GM21717 (cell line): ENCODE measurements around the gene CD1D.
"Not testable (repeated sequence)": the region's sequence is repeated elsewhere in the genome, so short reads cannot be mapped to it uniquely, and the experiment has no call there.

ENCODE experiments used
- ATAC-seq: cut with Tn5 transposase; IDR thresholded peaks from one replicate; pipeline ENCODE4 v1.9.1; 2021; ENCODE audit warnings: mild to moderate bottlenecking, moderate library complexity; ENCODE audit not compliant: unreplicated experiment

The CD1D gene

DNA sequence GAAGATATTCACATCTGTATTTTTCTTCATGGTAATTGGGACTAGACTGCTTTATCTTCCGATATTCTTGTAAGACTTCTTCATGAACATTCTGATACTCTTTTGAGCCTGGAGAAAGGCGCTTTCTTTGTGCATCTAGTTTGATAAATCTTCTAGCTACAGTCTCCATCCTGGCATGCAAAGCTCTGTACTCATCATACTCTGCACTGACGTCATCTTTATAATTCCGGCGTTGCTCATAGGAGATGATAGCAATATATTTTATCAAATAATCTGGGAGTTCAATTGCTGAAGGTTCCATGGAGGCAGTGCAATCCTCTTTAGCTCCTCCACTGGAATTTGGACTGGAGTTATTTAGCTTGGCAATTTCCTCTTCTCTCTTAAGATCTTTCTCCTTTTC, 4.8 kb upstream of the CD1D start:
- not testable (repeated sequence) for ATAC-seq

DNA sequence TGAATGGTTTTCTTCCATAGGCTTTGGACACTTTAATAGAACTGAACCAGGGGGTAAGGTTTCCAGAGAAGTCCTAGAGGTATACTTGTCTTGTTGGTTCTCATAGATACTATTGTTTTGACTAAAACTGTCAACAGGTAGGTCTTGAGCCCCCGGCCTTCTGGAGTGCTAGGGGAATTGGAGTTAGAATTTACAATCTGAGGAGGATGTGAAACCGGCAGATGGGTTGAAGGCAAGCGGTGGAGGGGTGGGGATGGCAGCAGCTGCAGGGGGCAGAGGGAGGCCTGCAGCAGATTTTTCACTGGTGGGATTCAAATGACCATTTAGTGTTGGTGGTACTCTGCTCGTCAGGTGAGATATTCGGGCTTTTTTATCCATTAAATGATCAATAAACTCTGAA, 4.3 kb upstream of the CD1D start:
- ATAC-seq = no peak

DNA sequence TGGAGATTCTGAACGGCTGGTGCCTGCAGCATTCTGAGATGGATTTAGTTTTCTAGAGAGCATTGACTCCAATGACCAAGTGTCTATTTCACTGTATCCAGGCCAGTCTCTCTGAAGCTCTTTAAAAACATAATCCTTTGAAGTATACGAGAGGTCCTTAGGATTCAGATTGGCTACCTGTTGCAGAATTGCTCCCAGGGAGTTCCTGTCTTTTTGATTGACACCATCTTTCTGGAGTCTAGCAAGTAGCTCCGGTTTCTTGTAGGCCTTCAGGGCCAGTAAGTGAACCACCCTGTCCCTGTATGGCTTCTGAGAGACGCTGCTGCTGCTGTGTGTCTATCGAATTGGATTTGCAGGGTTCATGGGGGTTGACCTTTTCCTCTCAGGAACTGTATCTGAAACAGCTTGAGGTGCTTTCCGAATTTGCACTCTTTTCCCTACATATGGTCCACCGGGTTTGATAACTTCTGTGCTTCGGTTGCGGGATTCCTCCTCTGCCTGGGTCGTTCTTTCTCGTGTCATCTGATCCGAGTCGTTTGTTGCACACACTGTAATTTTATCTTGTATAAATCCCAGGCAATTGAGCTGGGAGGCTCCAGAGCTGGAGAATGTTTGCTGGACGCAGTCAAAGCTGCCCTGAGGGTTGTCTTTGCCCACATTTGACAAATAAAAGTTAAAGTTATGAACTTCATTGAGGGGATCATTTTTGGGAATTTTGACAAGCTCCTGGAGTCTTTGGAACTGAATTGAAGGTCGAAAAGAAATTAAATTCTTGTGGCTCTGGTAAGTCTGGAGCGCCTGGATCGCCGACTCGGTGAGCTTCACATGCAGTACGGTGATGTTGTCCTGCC, 3.6 kb upstream of the CD1D start:
- not testable (repeated sequence) for ATAC-seq

DNA sequence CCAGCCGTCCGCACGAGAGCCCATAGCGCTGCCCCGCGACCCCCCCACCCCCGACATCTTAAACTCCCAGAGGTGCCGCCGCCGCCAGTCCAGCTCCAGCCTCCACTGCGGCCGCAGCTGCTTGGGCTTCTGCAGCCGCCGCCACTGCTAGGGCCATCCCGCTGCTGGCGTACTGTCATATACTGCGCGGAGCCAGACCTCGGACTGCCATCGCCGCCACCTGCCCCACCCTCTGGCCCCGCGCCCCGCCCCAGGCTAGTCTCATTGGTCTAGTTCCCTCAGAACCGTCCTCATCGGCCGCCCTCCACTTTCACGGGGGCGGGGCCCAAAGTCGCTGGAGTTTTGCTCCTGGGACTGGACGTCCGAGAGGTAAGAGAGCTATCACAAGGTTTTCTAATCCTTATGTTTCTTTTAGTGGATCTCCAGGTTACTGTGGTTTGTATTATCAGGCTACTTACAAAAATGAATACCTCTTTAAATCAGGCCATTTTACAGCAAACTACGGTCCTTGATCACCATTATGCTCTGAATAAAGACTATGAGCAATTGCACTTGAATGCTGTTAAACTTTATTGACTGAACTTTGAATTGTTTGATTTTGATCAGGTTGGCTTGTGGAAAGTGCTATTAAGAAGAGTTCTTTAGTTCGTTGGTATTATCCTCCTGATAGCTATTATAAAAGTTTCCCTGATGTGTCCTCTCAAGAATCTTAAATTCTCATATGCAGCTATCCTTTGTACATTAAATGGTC, 2.8 kb upstream of the CD1D start:
- ATAC-seq = no peak

DNA sequence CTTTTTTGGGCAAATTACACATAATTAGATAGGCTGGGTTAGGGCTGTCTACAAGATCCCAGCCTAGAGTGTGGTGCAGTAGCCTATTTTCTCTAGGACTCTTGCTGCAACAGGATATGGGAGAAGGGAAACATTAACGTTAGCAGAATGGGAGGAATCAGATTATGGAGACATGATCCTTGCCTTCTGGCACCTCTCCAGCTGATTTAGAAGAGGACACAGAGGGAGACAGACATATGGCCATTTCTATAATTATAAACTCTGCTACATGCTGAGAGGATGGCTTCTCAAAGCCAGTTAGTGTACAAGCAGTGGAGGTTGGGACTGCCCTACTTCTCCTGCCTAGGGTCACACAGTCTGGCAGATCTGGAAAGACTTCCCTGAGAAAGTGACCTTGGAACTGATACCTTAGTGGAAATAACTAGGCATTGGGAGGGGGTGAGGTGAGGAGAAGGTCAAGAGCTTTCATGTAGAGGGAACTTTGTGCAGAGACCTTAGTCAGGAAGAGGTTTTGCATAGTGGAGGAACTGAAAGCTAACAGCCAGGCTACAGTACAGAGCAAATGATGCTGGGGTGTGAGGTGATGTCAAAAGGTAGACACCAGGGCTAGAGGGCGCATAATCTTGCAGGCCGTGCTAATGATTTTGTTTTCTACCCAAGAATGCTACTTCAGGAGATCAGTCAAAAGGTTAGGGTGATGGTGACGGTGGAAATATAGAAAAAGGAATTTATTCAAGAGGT, 1.2 kb upstream of the CD1D start:
- ATAC-seq = peak; percentile 93

DNA sequence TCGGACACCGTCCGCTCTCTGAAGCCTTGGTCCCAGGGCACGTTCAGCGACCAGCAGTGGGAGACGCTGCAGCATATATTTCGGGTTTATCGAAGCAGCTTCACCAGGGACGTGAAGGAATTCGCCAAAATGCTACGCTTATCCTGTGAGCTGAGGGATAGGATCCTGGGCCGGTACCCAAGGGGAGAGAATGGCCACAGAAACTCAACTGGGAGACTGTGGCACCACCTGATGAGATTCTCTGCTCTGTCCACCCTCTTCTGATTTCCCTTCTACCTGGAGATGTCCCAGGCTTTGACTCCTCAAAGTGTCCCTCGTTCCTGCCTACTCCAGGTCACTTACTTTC, 855 bp downstream of the CD1D start:
- no peak for ATAC-seq

DNA sequence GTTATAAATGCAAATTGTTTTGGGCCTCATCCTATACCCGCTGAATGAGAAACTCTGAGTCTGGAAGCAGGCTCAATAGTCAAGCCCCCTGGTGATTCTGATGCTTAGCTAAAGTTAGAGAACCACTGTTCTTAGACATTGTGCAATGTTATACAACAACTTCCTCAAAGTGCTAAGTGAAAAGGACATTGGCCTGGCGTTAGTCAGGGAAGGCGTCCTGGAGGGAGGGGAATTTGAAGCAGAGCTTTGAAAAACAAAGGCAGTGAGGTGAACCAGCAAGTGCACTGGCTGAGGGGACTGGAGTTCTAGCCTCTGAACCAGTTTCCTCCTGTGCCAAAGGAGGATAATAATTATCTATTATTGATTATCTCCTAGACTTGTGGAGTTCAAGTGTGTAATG, 5.1 kb downstream of the CD1D start:
- ATAC-seq = no peak

DNA sequence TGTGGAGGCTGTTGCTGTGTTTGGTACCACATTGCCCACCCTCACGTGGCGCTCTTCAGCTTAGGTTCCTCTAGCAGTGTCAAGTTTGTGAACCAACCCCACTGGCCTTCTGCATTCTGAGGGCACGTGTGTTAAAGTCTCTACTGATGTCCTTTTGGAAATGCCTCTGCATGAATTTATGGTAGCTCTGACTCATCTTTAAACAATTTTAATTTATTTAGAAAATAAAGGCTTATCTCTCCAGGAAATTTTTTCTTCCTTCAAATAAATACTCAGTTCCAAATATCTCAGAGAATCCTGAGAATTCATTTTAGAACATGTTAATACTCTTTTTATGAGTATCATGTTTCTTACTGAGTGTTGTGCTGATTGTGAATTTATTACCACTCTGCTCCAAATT, 5.5 kb downstream of the CD1D start:
- no peak for ATAC-seq

DNA sequence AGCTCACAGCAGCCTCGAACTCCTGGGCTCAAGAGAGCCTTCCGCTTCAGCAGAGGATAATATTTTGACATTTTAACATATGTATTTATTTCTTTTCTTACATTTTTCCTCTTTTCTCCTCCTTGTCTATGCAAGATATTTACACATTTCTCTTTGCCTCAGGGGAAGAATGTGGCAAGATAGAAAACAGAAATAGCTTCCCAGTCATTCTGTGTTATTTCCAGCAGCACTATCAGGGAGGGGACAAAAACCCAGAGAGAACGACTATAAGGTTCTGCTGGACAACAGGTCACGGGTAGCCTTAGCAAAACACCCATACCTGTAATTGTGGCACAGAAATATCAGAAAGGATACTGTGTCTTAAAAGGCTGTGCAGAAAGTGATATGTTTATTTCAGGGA, 7.9 kb downstream of the CD1D start:
- ATAC-seq = no peak

DNA sequence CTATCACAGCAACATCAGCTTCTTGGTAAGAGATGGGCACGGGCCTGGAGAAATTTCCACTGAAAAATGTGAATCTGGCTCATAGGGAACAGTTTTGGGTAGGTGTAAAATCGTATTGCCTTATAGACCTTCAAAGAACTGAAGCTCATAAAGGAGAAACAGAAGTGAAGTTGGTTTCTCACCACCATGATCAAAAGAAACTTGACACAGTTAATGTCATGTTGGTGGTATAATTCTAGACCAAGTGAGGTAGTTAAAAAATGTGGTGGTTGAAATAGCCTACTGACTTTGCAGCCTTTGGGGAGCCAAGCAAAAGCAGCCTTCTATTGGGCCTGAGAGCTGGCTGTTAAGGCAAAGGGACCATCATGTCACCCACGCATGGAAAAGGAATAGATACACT, 8.9 kb downstream of the CD1D start:
- no peak for ATAC-seq

DNA sequence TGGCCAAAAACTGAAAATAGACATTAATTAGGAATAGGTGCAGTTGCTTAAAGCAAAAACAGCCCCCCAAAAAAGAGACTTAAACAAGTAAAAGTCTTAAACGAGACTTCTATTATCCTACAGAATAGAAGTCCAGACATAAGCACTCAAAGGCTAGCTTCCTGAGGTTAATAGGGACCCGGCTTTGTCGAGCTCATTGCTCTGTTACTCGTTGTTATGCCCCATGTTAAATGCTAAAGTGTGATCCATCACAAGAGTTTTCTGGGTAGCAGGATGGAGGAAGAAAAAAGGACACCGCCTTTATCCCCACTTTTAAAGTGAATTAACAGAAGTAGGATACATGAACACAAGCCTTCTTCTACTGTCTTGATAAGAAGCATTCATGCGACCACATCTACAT, 10.6 kb downstream of the CD1D start:
- no peak for ATAC-seq

DNA sequence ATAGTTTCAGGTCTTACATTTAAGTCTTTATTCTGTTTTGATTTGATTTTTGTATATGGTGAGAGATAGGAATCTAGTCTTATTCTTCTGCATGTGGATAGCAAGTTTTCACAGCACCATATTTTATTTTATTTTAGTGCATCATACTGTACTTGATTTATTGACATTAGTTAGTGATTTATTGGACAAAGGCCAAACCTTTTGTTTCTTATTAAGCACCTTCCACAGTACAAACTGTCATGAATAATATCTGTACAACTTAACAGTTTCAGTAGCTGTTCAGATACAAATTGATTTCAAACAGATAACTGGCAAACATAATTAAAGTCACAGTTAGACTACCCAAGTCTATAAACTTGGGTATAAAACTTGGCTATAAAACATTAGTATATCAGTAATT, 15.8 kb downstream of the CD1D start:
- no peak for ATAC-seq

DNA sequence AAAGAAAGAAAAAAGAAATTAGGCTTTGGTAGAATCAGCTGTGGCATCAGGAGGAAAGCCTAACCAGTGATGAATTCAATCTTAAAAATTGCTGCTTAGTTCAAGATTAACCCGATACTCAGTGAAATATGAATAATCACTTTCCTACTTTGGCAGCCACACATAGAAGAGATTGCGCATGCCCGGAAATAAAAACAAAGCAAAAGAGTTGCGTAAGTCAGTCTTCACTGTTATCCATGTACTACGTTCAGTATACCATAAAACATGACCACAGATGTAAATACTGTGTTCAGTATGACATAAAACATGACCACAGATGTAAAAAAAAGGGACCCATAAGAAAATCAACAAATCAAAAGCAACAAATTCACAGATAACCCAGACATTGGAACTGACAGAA, 19.2 kb downstream of the CD1D start:
- no peak for ATAC-seq

DNA sequence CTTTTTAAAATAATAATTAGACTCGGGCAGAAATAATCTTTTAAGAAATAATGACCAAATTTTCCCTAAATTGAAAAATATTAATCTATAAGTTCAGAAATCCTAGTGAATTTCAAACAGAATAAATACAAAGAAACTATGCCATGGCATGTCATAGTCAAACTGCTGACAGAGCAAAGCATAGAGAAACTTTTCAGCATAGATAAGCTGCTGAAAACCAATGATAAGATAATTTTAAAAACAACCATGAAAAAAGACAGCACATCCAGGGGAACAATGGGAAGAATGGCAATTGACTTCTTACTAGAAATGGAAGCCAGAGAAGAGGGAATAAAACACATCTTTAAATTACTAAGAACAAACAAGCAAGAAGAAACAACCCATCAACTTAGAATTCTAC, 19.8 kb downstream of the CD1D start:
- ATAC-seq = no peak

DNA sequence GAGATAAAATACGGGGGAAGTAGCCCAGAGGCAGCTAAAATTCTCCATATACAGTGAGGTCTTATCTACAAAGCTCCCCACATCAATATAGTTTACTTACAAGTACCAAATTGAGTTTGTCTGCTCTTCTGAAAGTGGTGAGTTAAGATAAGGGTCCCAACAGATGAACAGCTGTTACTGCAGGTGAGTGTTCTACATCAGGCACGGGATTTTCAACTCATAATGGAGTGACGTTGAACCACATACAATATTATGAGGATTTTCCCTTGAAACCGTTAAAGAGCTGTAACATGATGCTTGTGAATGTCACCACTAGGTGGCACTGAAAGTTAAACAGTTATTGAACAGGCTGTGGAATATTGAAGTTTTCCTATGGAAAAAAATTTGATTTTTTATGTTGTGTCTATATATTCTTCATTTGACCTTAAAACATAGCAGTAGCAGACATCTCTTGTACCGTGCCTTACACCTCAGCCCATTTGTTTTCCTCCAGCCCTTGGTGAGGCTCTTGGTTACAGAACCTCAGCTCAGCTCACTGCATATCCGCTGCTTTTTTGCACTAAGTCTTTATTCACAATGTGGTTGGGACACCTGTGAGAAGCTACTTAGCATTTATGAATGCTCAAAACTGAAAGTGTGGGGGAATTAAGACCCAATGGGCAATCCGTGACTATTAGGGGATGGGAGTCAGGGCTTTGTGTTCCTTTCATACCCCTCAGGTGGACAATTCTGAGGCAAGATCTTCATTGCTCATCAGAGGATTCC, 23.2 kb downstream of the CD1D start:
- no peak for ATAC-seq

DNA sequence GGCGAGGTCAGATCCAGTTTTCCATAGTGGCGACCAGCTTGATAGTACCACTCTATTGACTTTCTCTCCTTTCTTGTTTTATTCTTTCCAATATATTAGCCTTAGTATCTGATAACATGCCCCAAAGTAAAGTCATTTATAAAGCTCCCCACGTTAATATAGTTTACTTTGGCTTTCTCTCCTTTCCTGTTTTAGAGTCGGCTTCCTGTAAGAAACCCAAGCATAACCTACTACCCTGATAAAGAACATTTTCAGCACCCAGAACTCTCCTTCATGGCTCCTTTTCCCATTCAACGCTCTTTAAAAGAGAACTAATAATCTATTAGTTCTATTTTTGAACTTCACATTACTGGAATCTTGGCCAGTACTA, 23.7 kb downstream of the CD1D start:
- ATAC-seq = no peak

DNA sequence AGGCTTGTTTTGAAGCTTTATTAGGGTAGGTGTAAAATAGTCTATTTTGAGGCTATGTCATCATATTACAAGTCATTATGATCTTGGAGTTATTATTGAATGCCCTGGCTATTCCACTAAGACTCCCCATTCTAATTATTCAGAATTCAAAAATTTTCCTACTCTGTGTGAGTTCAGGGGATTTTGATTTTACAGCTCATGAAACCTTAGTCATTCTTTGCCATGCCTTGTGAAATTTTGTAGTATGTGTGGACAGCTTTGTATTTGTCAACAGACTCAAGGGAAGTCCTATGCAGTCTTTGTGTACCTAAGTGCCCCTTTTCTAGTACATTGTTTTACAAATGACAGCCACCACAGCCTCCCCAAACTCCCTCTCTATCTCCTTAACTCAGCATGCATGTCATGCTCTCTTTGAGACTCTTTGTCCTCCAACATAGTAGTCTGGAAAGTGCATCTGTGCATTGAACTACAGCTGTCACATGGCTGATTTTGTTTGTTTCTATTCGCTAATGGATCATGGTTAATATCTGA, 28.0 kb downstream of the CD1D start:
- no peak for ATAC-seq

DNA sequence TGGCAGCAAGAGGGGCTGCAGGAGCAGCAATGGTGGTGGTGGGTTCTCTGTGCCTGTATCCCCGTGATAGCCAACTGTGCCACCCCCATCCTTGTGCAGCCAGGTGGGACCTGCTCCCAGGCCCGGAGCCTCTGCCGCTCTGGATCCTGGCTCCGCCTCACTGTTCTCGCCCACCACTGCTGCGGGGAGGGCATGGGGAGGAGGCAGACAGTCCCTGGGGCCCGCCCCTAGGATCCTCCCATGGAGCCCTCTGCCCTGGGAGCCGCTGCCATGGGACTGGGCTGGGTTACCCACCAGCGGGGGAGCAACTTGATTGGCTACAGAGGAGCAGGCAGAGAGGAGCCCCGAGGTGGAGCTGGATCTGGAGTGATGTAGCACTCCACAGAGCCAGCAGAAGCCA, 31.6 kb downstream of the CD1D start:
- ATAC-seq = no peak

DNA sequence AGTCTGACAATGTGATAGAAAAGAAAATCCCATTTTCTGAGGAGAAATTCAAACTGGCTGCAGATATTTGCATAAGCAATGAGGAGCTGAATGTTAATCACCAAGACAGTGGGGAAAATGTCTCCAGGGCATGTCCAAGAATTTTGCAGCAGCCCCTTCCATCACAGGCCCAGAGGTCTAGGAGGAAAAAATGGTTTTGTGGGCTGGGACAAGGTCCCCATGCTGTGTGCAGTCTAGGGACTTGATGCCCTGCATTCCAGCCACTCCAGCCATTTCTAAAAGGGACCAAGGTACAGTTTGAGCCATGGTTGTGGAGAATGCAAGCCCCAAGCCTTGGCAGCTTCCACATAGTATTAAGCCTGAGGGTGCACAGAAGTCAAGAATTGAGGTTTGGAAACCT, 42.8 kb downstream of the CD1D start:
- ATAC-seq = not testable (repeated sequence)

DNA sequence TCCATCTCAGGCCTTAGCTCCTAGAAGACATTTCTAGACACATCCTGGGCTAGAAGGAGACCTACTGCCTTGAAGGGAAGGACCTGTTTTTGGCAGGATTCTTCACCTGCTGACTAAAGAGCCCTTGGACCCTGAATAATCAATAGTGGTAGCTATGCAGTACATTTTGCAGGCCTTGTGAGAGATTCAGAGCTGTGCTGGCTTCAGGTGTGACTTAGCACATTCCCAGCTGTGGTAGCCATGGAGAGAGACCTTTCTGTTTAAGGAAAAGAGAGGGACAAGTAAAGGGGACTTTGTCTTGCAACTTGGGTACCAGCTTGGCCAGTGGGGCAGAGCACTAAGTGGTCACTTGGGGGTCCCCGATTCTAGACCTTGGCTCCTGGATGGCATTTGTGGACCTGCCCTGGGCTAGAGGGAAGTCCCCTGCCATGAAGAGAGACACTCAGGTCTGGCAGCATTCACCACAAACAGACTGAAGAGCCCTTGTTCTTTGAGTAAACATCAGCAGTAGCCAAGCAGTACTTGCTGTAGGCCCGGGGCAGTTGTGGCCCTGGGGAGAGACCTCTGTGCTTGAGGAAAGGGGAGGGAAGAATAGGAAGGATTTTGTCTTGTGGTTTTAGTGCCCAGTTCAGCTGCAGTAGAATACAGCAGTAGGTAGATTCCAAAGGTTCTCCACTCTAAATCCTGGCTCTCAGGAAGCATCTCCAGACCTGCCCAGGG, 47.4 kb downstream of the CD1D start:
- ATAC-seq = no peak
